SJCRH30 (cell line): ENCODE results near the gene SCAF4. TPM values are rescaled to one million over a fixed set of nuclear protein-coding genes. Genes with fewer than 3 reads are reported as not detected.
"Not testable (repeated sequence)": the region's sequence is repeated elsewhere in the genome, so short reads cannot be mapped to it uniquely, and the experiment has no call there.

Experiments used
- DNase-seq, 2 experiments: peaks; one replicate each; pipeline ENCODE4 v3.0.0-alpha.2; 2015 to 2020
- H3K27ac ChIP-seq: fragments of 250-450 bp; sonication (Bioruptor Pico); 2 replicates; pipeline ENCODE4 v1.5.1; 2020; ENCODE audit warnings: mild to moderate bottlenecking, moderate library complexity
- H3K27me3 ChIP-seq: fragments of 250-450 bp; sonication (Bioruptor Pico); 2 replicates; pipeline ENCODE4 v1.5.1; 2020; ENCODE audit warnings: mild to moderate bottlenecking, moderate library complexity
- H3K36me3 ChIP-seq: fragments of 250-450 bp; sonication (Bioruptor Pico); 2 replicates; pipeline ENCODE4 v1.5.1; 2020; ENCODE audit warnings: mild to moderate bottlenecking, moderate library complexity
- H3K4me1 ChIP-seq: fragments of 250-450 bp; sonication (Bioruptor Pico); 2 replicates; pipeline ENCODE4 v1.5.1; 2020; ENCODE audit warnings: mild to moderate bottlenecking, moderate library complexity
- H3K4me3 ChIP-seq: fragments of 250-450 bp; sonication (Bioruptor Pico); 2 replicates; pipeline ENCODE4 v1.5.1; 2020; ENCODE audit warnings: mild to moderate bottlenecking, moderate library complexity
- H3K9me3 ChIP-seq: fragments of 250-450 bp; sonication (Bioruptor Pico); replicated peaks from 2 replicates; pipeline ENCODE4 v1.5.1; 2020; ENCODE audit warnings: mild to moderate bottlenecking, moderate library complexity
- total RNA-seq: library from RNA; depleted of rRNA; stranded (reverse); fragments of >200 nt; shearing (Covaris generic); gene quantifications from 2 replicates; pipeline ENCODE4 v1.2.3, GENCODE V29; 2014; rRNA removed

The SCAF4 gene, protein sequence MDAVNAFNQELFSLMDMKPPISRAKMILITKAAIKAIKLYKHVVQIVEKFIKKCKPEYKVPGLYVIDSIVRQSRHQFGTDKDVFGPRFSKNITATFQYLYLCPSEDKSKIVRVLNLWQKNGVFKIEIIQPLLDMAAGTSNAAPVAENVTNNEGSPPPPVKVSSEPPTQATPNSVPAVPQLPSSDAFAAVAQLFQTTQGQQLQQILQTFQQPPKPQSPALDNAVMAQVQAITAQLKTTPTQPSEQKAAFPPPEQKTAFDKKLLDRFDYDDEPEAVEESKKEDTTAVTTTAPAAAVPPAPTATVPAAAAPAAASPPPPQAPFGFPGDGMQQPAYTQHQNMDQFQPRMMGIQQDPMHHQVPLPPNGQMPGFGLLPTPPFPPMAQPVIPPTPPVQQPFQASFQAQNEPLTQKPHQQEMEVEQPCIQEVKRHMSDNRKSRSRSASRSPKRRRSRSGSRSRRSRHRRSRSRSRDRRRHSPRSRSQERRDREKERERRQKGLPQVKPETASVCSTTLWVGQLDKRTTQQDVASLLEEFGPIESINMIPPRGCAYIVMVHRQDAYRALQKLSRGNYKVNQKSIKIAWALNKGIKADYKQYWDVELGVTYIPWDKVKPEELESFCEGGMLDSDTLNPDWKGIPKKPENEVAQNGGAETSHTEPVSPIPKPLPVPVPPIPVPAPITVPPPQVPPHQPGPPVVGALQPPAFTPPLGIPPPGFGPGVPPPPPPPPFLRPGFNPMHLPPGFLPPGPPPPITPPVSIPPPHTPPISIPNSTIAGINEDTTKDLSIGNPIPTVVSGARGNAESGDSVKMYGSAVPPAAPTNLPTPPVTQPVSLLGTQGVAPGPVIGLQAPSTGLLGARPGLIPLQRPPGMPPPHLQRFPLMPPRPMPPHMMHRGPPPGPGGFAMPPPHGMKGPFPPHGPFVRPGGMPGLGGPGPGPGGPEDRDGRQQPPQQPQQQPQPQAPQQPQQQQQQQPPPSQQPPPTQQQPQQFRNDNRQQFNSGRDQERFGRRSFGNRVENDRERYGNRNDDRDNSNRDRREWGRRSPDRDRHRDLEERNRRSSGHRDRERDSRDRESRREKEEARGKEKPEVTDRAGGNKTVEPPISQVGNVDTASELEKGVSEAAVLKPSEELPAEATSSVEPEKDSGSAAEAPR
- 25.1 and 32.7 TPM in 2 replicates for total RNA-seq

DNA sequence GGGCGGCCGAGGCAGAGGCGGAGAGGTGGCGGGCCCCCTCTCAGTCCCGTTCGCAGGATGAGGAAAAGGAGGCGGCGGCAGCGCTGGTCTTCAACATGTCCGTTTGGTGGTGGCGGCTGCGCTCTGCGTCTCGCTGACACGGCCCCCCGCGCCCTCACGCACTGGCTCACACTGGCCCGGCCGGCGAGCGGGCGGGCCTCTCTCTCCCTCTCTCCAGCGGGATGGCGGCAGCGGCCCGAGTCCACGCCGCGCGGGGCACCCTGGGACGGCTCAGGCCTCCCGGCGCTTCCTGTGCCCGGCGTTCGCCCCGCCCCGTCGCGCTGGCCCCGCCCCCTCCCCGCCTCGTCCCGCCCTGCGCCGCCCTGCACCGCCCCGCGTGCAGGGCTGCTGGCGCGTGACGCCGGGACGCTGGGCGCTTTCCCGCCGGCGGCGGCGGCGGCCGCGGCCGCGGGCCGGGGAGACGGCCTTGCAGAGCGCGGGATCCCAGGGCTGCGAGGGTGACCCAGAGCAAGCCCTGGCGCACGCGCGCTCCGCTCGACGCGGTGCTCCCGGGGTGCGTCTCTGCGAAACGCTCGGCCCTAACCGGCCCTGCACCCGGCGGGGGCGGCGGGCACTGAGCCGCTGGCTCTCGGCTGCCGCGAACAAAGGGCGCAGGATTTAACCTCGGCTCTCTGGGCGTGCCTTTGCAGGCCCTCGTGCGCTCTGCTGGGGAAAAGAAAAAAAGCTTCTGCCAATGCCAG is at the start of gene SCAF4:
SCAF4 (minus strand) TSS at position 262 of the 740 bp plus-strand sequence. CDS start 426 bp downstream, outside the sequence.
- Histone ChIP-seq H3K27me3 (no peaks in the 10 kb centered on the region), H3K27ac (peak within 1 kb of the TSS; percentile 84), H3K36me3 (peaks cover 7% of the 10 kb centered on the region), H3K4me1 (peaks cover 18% of the 10 kb centered on the region), H3K4me3 (peak within 1 kb of the TSS; percentile 97), H3K9me3 (no peaks in the 10 kb centered on the region)
- peak; percentile 90 to 94 for DNase-seq

GRCh38 chr21:31780944-31781343 is 49.0 kb upstream of the SCAF4 start:
- Histone ChIP-seq H3K4me1 (no peaks in the 10 kb centered on the region), H3K36me3 (no peaks in the 10 kb centered on the region), H3K4me3 (no peak overlapping the region), H3K27me3 (no peaks in the 10 kb centered on the region), H3K27ac (no peak overlapping the region), H3K9me3 (no peaks in the 10 kb centered on the region)
- peak in 1 of 2 experiments; percentile 19 for DNase-seq

- Histone ChIP-seq H3K9me3 (no peaks in the 10 kb centered on the region), H3K4me1 (no peaks in the 10 kb centered on the region), H3K36me3 (no peaks in the 10 kb centered on the region), H3K27me3 (no peaks in the 10 kb centered on the region), H3K27ac (no peak overlapping the region), H3K4me3 (no peak overlapping the region)
- DNase-seq = peak in 1 of 2 experiments; percentile 9
Measured at GRCh38 chr21:31778546-31778945, 46.6 kb upstream of the SCAF4 start.

- no peak for DNase-seq
- no peaks in the 10 kb centered on the region for H3K9me3 ChIP-seq
- H3K27ac ChIP-seq = no peak overlapping the region
- H3K4me3 ChIP-seq = no peak overlapping the region
- H3K27me3 ChIP-seq = no peaks in the 10 kb centered on the region
- no peaks in the 10 kb centered on the region for H3K36me3 ChIP-seq
- H3K4me1 ChIP-seq = no peaks in the 10 kb centered on the region
Measured at GRCh38 chr21:31777857-31778256, 45.9 kb upstream of the SCAF4 start.

- H3K9me3 ChIP-seq = no peaks in the 10 kb centered on the region
- H3K27ac ChIP-seq = no peak overlapping the region
- H3K36me3 ChIP-seq = no peaks in the 10 kb centered on the region
- no peak overlapping the region for H3K4me3 ChIP-seq
- no peak for DNase-seq
- no peaks in the 10 kb centered on the region for H3K4me1 ChIP-seq
- H3K27me3 ChIP-seq = no peaks in the 10 kb centered on the region
Measured at GRCh38 chr21:31774031-31774430, 42.1 kb upstream of the SCAF4 start.

- no peak overlapping the region for H3K27ac ChIP-seq
- H3K36me3 ChIP-seq = no peaks in the 10 kb centered on the region
- no peak for DNase-seq
- H3K27me3 ChIP-seq = no peaks in the 10 kb centered on the region
- H3K4me1 ChIP-seq = no peaks in the 10 kb centered on the region
- H3K9me3 ChIP-seq = no peaks in the 10 kb centered on the region
- no peak overlapping the region for H3K4me3 ChIP-seq
Measured at GRCh38 chr21:31772674-31773555, 41.0 kb upstream of the SCAF4 start.

GRCh38 chr21:31771685-31772084 is 39.8 kb upstream of the SCAF4 start:
- Histone ChIP-seq H3K27ac (no peak overlapping the region), H3K9me3 (no peaks in the 10 kb centered on the region), H3K4me1 (no peaks in the 10 kb centered on the region), H3K27me3 (no peaks in the 10 kb centered on the region), H3K36me3 (no peaks in the 10 kb centered on the region), H3K4me3 (no peak overlapping the region)
- no peak for DNase-seq

DNA sequence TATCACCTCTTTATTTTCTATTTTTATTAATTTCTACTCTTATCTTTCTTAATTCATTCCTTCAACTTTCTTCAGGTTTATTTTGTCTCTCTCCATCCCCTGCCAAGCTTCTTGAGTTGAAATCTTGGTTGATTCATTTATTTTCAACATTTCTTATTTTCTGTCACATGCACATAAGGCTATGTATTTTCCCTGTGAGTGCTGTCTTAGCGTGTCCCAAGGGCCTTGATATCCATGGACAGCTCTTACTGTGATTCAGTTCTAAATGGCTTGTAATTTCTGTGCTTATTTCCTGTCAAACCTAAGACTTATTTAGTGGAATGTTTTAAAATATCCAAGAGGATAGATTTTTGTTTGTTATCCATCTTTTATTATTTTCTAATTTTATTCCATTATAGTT is 36.8 kb upstream of the SCAF4 start:
- no peak for DNase-seq
- H3K27ac ChIP-seq = no peak overlapping the region
- no peak overlapping the region for H3K4me3 ChIP-seq
- no peaks in the 10 kb centered on the region for H3K9me3 ChIP-seq
- no peaks in the 10 kb centered on the region for H3K4me1 ChIP-seq
- H3K27me3 ChIP-seq = no peaks in the 10 kb centered on the region
- H3K36me3 ChIP-seq = no peaks in the 10 kb centered on the region

- Histone ChIP-seq H3K27me3 (no peaks in the 10 kb centered on the region), H3K4me3 (no peak overlapping the region), H3K36me3 (no peaks in the 10 kb centered on the region), H3K27ac (no peak overlapping the region), H3K9me3 (no peaks in the 10 kb centered on the region), H3K4me1 (no peaks in the 10 kb centered on the region)
- no peak for DNase-seq
Measured at GRCh38 chr21:31766899-31767298, 35.0 kb upstream of the SCAF4 start.

DNA sequence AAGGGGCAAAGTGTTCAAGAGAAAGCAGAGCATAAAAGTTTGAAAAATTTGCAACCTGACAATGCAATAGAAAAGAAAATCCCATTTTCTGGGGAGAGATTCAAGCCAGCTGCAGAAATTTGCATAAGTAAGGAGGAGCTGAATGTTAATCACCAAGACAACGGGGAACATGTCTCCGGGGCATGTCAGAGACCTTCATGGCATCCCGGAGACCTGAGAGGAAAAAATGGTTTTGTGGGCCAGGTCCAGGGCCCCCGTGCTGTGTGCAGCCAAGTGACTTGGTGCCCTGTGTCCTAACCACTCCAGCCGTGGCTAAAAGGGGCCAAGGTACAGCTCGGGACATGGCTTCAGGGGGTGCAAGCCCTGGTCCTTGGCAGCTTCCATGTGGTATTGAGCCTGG is 33.9 kb upstream of the SCAF4 start:
- not testable (repeated sequence) for DNase-seq, H3K4me1 ChIP-seq, H3K4me3 ChIP-seq, H3K9me3 ChIP-seq, H3K27me3 ChIP-seq, H3K36me3 ChIP-seq, H3K27ac ChIP-seq

DNA sequence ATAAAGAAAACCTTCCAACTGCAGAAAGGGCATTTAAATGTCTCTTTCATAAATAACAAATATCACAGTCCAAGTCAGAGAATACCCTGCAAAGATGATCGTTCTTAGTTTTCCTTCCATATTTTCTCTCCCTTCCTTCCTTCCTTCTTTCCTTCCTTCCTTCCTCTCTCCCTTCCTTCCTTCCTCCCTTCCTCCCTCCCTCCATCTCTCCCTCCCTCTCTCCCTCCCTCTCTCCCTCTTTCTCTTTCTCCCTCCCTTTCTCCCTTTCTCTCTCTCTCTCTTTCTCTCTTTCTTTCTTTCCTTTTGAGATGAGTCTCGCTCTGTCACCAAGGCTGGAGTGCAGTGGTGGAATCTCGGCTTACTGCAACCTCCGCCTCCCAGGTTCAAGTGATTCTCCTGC is 29.0 kb upstream of the SCAF4 start:
- H3K9me3 ChIP-seq = no peaks in the 10 kb centered on the region
- no peaks in the 10 kb centered on the region for H3K36me3 ChIP-seq
- H3K4me1 ChIP-seq = no peaks in the 10 kb centered on the region
- no peak for DNase-seq
- H3K4me3 ChIP-seq = no peak overlapping the region
- no peaks in the 10 kb centered on the region for H3K27me3 ChIP-seq
- H3K27ac ChIP-seq = no peak overlapping the region

- no peak overlapping the region for H3K27ac ChIP-seq
- no peaks in the 10 kb centered on the region for H3K4me1 ChIP-seq
- DNase-seq = no peak
- H3K27me3 ChIP-seq = no peaks in the 10 kb centered on the region
- H3K4me3 ChIP-seq = no peak overlapping the region
- H3K9me3 ChIP-seq = no peaks in the 10 kb centered on the region
- no peaks in the 10 kb centered on the region for H3K36me3 ChIP-seq
Measured at GRCh38 chr21:31756787-31757186, 24.9 kb upstream of the SCAF4 start.

DNA sequence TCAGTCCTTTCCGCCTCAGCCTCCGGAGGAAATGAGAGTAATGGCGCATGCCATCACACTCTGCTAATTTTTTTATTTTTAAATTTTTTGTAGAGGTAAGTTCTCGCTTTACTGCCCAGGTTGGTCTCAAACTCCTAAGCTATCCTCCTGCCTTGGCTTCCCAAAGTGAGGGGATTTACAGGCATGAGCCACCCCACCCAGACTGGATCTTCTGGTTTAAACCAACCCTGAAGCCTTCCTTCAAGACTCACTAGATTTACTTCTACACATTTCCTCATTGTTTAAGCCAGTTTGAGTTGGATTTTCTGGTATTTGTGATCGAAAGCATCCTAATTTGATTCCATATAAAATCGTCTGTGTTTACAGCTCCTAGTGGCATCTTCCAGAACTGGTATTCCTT is 23.1 kb upstream of the SCAF4 start:
- no peak overlapping the region for H3K27ac ChIP-seq

DNA sequence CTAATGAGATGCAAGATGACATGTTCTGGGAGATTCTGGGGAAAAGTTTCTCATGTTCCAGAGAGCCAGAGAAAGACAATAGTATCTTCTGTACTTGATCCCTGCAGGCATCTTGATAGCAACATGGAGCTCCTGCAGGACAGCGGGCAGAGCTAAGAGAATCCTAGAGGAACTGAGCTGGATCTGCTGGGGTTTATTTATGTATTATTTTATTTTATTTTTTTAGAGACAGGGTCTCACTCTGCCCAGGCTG is 22.7 kb upstream of the SCAF4 start:
- H3K4me3 ChIP-seq = no peak overlapping the region
- DNase-seq = no peak
- H3K9me3 ChIP-seq = no peaks in the 10 kb centered on the region
- H3K27me3 ChIP-seq = no peaks in the 10 kb centered on the region
- no peaks in the 10 kb centered on the region for H3K4me1 ChIP-seq
- no peak overlapping the region for H3K27ac ChIP-seq
- no peaks in the 10 kb centered on the region for H3K36me3 ChIP-seq

More for the DNA sequence above, 23.1 kb upstream of the SCAF4 start:
- Histone ChIP-seq H3K9me3 (no peaks in the 10 kb centered on the region), H3K27me3 (no peaks in the 10 kb centered on the region), H3K4me1 (no peaks in the 10 kb centered on the region), H3K36me3 (no peaks in the 10 kb centered on the region), H3K4me3 (no peak overlapping the region)
- no peak for DNase-seq
